Cerebellar cortex (tissue), 1 donor: ENCODE data around the gene CACNA1E.
A peak's percentile ranks its signal among the peaks of the same experiment; 100 is the strongest.

Experiments used
- DNase-seq: peaks from one replicate; pipeline ENCODE4 v3.0.0-alpha.2; 2015; ENCODE audit warnings: low spot score

Gene CACNA1E

DNA sequence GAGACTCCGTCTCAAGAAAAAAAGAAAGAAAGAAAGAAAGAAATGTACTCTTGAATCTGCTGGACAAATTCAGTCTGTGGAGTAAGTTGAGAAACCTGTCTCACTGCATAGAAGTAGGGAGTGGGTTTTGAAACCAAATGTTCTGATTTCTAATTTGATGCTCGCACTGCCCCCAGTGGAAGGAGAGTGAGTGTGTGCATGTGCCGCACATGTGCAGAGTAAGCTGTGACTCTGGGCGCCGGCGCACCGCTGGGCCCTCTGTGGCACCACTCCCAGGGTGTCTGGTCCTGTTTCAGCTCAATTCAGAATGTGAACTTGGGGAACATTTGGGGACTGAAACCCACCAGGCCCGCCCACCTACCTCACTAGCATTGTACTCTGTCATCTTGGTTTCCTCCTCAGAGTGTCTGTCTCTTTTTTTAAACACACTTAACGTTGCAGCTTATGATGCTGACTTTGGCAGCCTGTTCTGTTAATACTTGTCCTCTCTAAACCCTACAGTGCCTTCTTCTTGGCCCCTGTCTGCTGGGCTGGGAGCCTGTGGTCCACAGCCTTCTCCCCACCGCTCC, 104.6 kb downstream of the CACNA1E start:
- no peak for DNase-seq

DNA sequence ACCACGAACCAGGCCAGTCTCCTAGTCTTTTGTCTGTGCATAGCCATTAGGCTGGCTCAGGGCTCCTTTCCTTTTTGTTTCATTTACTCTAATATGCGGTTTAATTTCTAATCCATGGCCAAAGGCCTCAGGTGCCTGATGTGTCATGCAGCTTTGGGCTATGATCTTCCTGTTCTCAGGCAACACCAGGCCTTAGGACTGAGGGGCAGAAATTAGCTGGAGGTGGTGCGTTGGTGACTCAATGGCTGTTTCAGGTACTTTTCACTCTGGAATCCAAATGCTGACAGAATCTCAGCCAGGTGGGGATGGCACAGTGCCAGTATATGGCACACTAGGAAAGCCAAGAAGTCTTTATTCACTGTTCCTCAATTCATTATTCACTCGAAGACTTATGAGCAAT, 105.3 kb downstream of the CACNA1E start:
- peak; percentile 7 for DNase-seq

DNA sequence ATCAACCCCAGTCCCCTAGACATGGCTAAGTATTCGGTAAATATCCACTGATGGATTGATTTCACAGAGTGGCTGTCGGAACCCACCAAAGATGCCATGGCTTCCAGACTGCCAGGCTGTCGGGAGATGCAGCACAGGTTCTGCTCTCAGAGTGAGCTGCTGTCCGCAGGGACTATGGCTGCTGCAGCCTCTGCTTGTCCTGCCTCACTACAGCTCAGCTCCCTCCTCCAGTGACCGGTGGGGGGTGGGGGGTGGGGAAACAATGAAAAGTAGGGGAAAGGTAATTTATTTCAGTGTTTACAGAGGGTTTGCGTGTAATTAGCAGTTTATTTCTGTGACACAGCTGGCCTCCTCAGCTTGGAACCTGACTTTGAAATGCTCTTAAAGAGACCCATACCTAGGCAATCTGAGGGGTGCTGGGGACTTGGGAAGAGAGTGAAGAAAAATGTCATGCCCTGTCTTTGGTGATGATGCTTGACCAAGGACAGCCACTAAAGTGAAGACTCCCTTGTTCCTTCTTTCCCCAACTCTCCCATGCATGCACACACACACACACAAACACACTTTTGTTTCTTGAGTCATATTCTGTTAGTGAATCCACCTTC, 109.0 kb downstream of the CACNA1E start:
- no peak for DNase-seq

DNA sequence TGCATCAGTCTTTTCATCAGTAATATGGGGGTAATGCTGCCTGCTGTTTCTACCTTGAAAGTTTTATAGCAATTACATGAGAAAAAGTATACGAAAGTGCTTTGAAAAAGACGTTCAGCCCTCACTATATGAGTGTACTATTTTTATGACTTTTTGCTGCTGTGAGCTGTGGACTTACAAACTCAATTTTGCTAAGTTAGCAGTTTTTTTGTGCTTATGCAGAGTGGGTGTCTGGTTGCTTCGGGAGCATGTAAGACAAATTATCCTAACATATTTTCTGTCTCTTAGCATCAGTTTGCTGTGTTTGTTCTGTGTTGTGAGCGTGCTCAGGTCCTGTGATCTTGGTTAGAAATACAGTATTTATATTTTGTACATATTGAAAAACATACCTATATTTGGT, 109.7 kb downstream of the CACNA1E start:
- DNase-seq = no peak

DNA sequence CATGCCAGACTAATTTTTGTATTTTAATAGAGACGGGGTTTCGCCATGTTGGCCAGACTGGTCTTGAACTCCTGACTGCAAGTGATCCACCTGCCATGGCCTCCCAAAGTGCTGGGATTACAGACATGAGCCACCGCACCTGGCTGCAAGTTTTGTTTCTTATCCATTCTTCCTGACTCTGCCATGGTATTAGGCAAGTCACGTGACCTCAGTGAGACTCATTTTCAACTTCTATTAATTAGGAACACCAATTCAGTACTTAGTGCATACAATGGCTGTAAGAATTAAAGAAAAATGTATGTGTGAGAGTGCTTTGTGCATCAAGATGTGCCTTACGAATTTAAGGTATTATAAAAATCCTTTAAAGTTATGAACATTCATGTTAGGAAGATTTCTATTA, 111.2 kb downstream of the CACNA1E start:
- DNase-seq = no peak

DNA sequence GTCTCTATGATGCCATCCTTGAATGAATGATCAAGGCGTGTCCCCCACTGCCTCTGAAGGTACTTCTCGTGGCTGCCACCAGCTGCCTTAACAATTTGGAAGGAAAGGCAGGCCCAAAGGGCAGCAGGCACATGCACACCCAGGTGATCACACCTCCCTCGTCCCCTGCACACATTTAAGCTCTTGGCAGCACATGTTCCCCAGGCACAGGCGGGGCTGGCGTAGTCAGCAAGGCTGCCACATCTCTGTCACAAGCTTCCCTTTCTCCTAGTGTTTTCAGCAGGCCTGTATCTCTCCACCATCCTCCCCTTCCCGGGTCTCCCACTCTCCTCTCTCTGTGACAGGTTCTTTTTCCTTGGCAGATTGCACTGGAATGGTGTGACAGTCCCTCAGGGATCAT, 111.9 kb downstream of the CACNA1E start:
- no peak for DNase-seq

DNA sequence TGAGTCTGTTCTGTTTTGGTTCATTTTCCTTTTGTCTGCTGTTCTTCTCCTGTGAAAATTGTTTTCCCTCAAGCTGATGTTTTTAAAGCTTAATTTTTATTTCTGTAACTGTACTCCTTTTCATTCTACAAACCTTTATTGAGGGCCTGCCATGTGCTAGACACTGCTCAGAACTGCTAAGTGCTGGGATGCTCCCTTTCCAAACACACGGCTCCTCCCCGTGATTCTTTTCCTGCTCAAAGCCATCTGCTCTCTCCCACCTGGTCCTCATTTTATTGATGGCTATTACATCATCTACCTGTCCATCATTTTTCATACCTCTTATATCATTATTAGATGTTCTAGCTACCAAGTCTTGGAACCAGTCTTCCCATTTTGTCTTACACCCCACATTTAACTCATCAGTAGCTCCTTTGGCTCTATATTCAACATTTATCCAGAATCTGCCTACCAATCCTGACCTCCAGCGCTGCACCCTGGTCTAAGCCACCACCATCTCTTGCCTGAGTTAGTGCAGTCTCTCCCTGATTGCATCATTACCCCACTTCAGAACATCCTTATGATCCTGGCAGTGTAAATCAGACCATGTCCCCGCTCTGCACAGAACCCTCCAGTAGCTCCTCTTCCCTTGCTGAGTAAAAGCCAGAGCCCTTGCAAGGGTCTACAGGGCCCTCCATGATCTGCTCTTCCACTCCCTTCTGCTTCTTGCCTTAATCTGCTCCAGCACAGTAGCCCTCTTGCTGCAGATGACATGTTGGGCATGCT, 118.1 kb downstream of the CACNA1E start:
- DNase-seq = no peak

DNA sequence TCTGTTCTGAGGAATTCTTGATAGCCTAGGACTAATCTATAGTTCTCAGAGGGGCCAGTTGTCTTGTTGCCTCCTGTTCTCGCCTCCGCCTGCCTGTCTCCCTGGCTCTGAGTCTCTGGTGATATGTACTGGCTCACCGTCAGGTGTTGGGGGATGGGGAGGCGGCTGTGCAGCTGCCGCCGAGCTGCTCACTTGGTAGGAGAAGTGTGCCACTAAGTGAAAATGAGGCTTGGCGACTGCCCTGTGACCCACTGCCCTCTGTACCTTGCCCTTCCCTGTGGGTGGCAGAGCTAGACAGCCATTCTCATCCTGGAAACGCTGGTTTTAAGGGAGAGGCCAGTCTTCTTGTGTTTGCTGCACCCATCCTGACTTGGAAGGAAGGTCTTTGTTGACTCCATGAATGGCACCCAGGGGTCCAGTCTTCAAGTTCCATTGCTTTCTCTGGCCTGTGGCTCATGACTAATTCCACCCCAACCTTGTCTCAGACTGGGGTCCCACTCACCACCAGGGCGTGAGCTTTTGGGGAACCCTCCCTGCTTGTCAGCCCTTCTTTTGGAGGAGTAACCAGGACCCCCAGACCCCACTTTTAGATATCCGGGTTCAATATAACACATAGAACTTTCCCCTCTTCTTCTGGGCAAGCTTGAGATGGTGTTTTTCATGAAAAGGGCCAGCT, 120.6 kb downstream of the CACNA1E start:
- DNase-seq = no peak

DNA sequence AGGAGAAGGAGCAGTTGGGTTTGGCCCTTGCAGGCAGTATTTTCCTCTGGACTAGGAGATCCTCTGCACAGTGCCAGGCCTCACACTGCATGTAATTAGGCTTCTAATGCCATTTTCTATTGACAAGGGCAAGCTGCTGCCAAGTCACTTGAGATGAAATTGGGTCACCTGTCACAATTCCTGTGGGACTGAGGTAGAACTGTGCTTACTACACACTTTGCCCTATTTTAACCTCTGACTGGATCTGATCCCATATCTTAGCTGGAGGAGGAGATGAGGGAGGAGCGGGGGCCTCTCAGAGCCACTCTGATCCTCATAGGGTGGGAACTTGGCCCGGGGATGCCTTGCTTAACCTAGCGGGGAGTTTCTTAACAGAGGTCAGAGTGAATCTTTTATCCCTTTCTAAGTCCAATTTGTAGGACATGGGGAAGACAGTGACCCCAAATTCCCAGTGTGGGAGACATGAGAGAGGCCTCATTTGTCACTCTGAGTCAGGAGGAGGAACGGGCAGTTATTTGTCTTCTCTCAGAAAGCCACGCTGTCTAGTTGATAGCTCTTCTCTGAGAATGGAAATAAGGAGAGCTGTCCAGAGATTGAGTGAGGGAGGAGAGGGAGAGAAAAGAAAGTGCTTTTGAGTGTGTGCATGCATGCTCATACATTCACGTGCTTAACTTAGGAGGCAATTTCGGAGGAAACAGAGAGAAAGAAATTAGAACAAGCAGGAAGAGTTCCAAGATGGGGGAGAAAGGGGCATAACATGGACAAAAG, 121.3 kb downstream of the CACNA1E start:
- peak; percentile 4 for DNase-seq

DNA sequence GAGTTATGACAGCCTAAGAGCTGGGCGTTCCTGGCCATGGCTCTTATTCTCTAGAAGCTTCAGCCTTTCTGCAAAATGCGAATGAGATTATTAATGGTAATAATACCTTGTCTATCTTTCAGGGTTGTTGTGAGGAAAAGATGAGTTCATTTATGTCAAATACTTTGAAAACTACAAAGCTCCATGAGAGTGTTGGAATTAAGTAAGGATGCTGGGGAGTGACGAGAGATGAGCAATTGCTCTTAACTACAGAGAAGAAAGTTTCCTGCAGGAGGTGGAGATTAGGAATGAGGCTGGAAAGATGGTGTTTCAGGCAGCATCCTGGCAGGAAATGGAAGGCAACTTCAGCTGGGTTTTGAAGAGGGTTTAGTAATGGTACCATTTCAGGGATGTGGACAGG, 124.2 kb downstream of the CACNA1E start:
- DNase-seq = no peak

DNA sequence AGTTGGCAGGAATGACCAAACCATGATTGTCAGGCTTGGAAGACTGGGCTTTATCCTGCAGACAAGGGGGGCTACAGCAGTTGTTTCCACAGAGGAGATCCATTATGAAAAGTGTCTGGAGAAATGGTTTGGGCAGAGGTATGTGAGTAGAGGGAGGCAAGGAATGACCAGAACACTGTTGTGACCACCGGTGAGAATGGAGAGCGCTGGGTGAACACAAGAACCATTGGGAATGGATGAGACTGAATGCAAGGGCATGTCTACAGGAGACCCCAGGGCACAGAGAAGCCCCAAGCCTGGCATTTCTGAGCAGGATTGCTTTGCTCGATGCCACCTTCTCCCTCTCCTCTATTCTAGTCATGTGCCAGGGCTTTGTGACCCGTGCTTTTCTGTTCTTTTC, 125.1 kb downstream of the CACNA1E start:
- DNase-seq = no peak

DNA sequence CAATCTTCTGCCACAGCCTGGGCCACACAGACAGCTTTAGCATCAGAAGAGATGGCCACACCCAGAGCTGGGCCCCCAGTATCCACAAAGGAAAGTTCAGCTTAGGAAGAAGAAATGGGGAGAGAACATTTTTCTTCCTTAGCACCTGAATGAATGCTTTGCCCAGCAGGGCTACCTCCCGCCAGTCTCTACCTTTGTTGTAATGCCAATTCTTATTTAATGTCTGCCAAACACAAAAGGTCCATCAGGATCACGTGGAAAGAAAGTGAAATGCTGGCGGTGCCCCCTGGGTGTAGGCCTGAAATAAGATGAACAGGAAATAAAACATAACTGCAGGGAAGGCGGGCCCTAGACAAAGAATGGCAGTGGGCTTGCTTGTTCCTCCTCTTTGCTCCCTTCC, 125.6 kb downstream of the CACNA1E start:
- DNase-seq = no peak

DNA sequence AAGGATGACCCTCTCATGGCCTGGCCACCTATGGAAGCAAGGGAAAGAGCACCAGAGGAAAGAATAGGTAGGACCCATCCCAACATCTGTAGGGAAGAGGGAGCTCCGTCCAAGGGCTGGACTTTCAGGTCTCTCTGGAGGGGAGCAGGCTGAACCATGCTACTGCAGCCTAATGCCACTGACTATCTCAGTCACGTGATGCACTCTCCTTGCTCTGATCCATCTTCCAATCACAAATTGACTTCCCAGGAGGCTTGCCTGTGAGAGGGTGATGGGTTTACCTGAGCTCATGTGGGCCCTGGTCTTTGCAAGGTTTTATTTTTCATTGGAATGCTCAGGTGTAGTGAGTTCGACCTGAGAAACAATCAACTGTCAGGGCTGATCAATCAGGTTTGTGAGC, 128.8 kb downstream of the CACNA1E start:
- DNase-seq = no peak

DNA sequence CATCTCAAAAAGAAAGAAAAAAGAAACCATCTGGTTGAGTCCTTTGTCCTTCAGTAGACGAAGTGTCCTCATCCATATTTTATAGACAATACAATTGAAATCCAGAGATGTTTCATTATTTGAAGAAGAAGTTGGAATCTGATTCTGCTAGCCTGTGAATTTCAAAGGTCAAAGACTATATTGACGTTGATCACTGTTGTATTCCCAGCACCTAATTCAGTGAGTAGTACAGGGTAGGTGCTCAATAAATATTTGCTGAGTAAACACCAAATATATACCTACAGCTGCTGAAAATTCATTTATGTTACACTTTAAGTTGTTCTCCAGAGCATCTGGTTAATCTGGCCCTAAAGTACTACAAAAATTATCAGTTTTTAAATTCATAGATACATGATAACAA, 135.2 kb downstream of the CACNA1E start:
- no peak for DNase-seq

DNA sequence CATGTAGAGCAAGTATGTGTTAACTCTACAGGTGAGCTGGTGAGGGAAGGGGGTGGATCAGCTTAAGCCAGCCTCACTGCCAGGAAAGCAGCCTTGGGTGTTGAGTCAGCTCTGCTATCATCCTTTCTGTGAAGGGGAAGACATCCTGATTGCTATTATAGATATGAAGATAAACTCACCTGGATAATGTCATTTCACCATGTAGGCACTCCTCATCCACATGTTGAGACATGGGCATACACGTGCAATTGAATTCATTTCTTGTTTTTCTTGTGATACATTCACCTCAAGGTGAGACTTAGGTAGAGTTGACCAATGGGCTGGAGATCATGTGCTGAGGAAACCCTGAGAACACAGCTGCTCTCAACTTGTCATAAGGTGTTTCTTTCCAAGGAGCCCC, 136.9 kb downstream of the CACNA1E start:
- no peak for DNase-seq

DNA sequence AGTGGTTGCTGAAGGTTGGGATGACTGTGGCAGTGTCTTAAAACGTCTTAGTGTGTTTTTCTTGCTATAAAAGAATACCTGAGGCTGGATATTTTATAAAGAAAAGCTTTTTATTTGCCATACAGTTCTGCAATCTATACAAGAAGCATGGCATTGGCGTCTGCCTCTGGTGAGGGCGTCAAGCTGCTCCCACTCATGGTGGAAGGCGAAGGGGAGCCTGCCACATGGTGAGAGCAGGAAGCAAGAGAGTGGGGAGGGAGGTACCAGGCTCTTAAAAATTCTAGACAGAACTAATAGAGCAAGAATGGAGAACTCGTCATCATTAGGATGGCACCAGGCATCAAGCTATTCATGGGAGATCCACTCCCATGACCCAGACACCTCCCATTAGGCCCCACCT, 140.5 kb downstream of the CACNA1E start:
- no peak for DNase-seq

DNA sequence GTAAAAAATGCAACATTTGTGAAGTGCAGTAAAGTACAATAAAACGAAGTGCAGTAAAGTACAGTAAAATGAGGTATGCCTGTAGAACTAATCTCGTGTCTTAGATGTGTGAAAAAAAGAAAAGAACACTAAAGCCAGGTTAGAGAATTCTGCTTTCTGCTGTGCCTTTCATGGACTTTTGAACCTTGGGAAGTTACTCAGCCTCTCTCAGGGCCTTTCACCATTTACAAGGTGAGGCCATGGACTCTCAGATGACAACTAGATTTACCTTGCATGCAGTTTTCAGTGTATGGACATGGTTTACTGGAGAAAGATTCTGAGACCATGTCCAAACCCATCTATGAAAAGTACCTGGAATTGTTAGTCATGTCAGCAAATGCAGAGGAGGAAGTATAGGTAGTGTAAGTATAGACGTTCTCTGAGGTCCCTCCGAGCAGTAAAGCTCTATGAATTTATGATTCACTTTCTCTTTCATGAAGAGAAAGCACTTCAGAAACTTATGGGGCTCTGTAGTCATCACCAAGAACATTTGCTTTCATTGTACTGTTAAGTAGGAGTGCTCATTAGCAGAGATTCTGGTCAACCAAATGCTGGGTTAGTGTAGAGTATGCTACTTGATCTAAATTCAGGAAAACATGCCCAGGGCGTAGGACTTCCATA, 143.1 kb downstream of the CACNA1E start:
- DNase-seq = no peak

DNA sequence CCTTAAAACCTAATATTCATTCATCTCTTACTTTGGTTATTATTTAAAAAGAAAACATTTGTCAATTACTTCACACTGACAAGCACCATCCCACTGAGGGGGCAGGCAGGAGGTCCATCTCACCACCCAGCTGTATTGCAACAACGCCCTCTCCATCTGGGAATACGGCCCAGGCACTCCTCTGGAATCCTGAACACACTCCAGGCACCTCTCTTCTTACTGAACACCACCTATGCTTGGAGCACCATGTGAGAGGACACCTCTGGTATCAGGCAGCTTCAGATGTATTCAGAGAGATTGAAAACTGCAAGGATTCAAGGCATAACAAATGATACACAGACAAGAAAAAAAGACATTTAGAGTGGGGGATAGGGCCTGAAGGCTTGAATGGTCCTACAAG, 147.1 kb downstream of the CACNA1E start:
- DNase-seq = no peak

DNA sequence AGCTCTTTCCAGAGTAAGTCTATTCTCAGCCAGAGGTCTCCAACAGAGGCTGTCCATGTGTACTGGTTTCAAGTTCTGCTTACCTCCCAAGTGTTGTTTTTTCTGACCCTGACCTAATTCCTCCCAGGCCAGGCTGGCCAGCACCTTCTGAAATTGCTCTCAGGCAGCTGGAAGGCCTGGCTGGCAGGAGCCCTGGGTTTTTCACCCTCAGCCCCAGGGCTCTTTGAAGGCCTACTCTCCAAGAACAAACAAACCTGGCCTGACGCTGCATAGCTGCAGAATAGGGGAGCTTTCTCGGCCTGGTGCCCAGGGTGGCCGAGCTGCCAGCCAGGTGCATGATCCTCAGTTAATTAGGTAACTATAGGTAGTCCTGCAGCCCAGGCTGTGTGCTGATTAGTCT, 147.5 kb downstream of the CACNA1E start:
- DNase-seq = peak; percentile 9

DNA sequence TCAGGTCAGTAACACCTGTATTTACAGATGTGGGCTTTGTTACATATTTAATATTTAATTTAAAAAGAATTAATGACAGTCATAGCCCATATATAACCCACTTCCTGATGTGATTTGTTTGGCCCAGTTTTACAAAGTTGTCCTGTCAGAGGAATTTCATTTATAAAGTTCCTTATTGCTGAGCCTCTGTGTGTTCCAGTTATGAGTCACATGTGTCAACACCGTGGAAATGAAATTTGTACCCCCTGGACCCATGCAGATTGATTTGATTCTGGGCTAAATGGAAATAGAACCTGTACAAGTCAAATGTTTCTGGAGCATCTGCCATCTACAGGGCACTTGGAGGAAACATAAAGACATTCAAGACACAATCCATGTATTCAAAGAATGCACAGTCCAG, 149.2 kb downstream of the CACNA1E start:
- no peak for DNase-seq

DNA sequence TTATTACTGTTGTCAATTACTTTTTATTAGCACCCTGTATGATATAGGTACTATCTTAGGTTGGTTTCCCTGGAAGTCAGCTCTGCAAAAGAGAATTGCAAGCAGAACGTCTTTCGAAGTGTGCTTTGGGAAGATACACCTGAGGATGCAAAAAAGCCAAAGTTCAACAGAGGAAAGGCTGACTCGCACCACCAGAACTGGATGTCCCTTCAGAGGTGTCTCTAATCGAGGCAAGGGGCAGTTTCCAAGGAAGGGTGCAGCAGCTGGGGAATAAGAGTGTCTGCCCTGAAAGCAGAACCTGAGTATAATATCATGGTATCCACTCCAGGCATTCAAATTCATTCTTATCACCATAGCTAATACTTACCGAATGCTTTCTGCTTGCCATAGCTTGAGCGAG, 149.6 kb downstream of the CACNA1E start:
- no peak for DNase-seq

DNA sequence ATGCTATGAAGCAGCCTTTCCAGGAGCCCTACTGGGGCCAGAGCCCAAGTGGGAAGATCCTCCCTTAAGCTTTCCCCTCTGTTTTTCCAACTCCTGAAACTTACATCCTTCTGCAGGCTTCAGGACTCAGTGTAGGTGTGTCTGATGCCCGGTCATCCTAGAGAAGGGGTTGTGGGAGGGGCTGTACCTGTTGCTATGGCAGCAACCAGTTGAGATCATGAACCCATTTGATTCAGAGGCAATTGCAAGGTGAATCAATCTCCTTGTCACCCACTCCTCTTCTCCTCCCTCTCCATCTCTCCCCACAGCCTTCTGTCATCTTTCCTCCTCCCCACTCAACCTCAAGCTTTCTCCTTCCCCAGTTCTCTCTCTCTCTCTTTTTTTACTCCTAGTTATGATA, 151.8 kb downstream of the CACNA1E start:
- no peak for DNase-seq
